Ectodermal cell (in vitro differentiated cells): ENCODE results near the gene LTBP1.

Experiments
- H3K27ac ChIP-seq: 2 replicates; pipeline ENCODE4 v1.7.0; 2013; ENCODE audit warnings: mild to moderate bottlenecking, low read depth, low read length; ENCODE audit not compliant: insufficient read depth, poor library complexity, severe bottlenecking
- H3K27me3 ChIP-seq: 2 replicates; pipeline ENCODE4 v1.7.0; 2013; ENCODE audit warnings: mild to moderate bottlenecking, low read length; ENCODE audit not compliant: insufficient read depth, control insufficient read depth, poor library complexity, severe bottlenecking
- H3K36me3 ChIP-seq: one replicate; pipeline ENCODE4 v1.7.0; 2013; ENCODE audit warnings: low read length; ENCODE audit not compliant: control insufficient read depth, insufficient read depth
- H3K4me1 ChIP-seq: one replicate; pipeline ENCODE4 v1.7.0; 2013; ENCODE audit warnings: low read length; ENCODE audit not compliant: control insufficient read depth, insufficient read depth
- H3K4me3 ChIP-seq: 2 replicates; pipeline ENCODE4 v1.7.0; 2013; ENCODE audit warnings: low read depth, low read length, control low read depth; ENCODE audit not compliant: insufficient read depth
- H3K9me3 ChIP-seq: 2 replicates; pipeline ENCODE4 v1.7.0; 2013; ENCODE audit warnings: mild to moderate bottlenecking, low read length, moderate library complexity; ENCODE audit not compliant: control insufficient read depth
- WGBS, 2 experiments: methylation state at CpG; one replicate each; pipeline ENCODE4 v1.1.7; 2013; ENCODE audit warnings: missing lambda C conversion rate in 2 of 2; 5-methylcytosine and 5-hydroxymethylcytosine counted together

LTBP1 gene

GRCh38 chr2:33086400-33087015 lies 139.8 kb downstream of the LTBP1 start:
- H3K27ac ChIP-seq = no peak overlapping the region
- H3K4me3 ChIP-seq = no peak overlapping the region
- H3K9me3 ChIP-seq = no peaks in the 10 kb centered on the region
- H3K27me3 ChIP-seq = no peaks in the 10 kb centered on the region
- H3K4me1 ChIP-seq = peaks cover 8% of the 10 kb centered on the region
- 93 to 98% methylated on average over 6 to 7 of the region's 9 CpGs for WGBS, 2 experiments
- H3K36me3 ChIP-seq = no peaks in the 10 kb centered on the region

GRCh38 chr2:33090553-33091134 lies 143.9 kb downstream of the LTBP1 start:
- H3K36me3 ChIP-seq = no peaks in the 10 kb centered on the region
- H3K27ac ChIP-seq = no peak overlapping the region
- H3K4me1 ChIP-seq = no peaks in the 10 kb centered on the region
- WGBS, 2 experiments = 86 to 93% methylated on average over 3 of the region's 4 CpGs
- no peaks in the 10 kb centered on the region for H3K9me3 ChIP-seq
- H3K4me3 ChIP-seq = no peak overlapping the region
- no peaks in the 10 kb centered on the region for H3K27me3 ChIP-seq

GRCh38 chr2:33091541-33092123 lies 144.9 kb downstream of the LTBP1 start:
- no peak overlapping the region for H3K4me3 ChIP-seq
- 93 to 96% methylated on average over 4 to 5 of the region's 5 CpGs for WGBS, 2 experiments
- no peak overlapping the region for H3K27ac ChIP-seq
- no peaks in the 10 kb centered on the region for H3K27me3 ChIP-seq
- H3K36me3 ChIP-seq = no peaks in the 10 kb centered on the region
- H3K4me1 ChIP-seq = no peaks in the 10 kb centered on the region
- H3K9me3 ChIP-seq = no peaks in the 10 kb centered on the region

- 93 to 99% methylated on average over 4 to 5 of the region's 6 CpGs for WGBS, 2 experiments
Observed at GRCh38 chr2:33093283-33093993, 146.7 kb downstream of the LTBP1 start.

GRCh38 chr2:33094303-33094702 lies 147.6 kb downstream of the LTBP1 start:
- Histone ChIP-seq H3K4me3 (no peak overlapping the region), H3K9me3 (no peaks in the 10 kb centered on the region), H3K36me3 (no peaks in the 10 kb centered on the region), H3K4me1 (no peaks in the 10 kb centered on the region), H3K27ac (no peak overlapping the region), H3K27me3 (no peaks in the 10 kb centered on the region)
- WGBS, 2 experiments = 91 to 100% methylated on average over 1 of the region's 1 CpG

More at GRCh38 chr2:33093283-33093993, 146.7 kb downstream of the LTBP1 start:
- Histone ChIP-seq H3K4me3 (no peak overlapping the region), H3K4me1 (no peaks in the 10 kb centered on the region), H3K27ac (no peak overlapping the region), H3K9me3 (no peaks in the 10 kb centered on the region), H3K27me3 (no peaks in the 10 kb centered on the region), H3K36me3 (no peaks in the 10 kb centered on the region)

GRCh38 chr2:33099989-33100388 lies 153.2 kb downstream of the LTBP1 start:
- 91 to 92% methylated on average over 4 of the region's 4 CpGs for WGBS, 2 experiments
- H3K4me3 ChIP-seq = no peak overlapping the region
- no peaks in the 10 kb centered on the region for H3K9me3 ChIP-seq
- H3K27me3 ChIP-seq = no peaks in the 10 kb centered on the region
- no peaks in the 10 kb centered on the region for H3K4me1 ChIP-seq
- H3K27ac ChIP-seq = no peak overlapping the region
- no peaks in the 10 kb centered on the region for H3K36me3 ChIP-seq

- Histone ChIP-seq H3K27me3 (no peaks in the 10 kb centered on the region), H3K27ac (no peak overlapping the region), H3K36me3 (no peaks in the 10 kb centered on the region), H3K4me3 (no peak overlapping the region), H3K4me1 (no peaks in the 10 kb centered on the region), H3K9me3 (no peaks in the 10 kb centered on the region)
Observed at GRCh38 chr2:33100921-33101320, 154.2 kb downstream of the LTBP1 start.

GRCh38 chr2:33104052-33104623 lies 157.4 kb downstream of the LTBP1 start:
- WGBS, 2 experiments = 86 to 92% methylated on average over 5 of the region's 5 CpGs
- Histone ChIP-seq H3K4me1 (no peaks in the 10 kb centered on the region), H3K9me3 (no peaks in the 10 kb centered on the region), H3K27me3 (no peaks in the 10 kb centered on the region), H3K36me3 (no peaks in the 10 kb centered on the region), H3K4me3 (no peak overlapping the region), H3K27ac (no peak overlapping the region)

- Histone ChIP-seq H3K27me3 (no peaks in the 10 kb centered on the region), H3K36me3 (no peaks in the 10 kb centered on the region), H3K4me3 (no peak overlapping the region), H3K4me1 (no peaks in the 10 kb centered on the region), H3K27ac (no peak overlapping the region), H3K9me3 (no peaks in the 10 kb centered on the region)
- WGBS, 2 experiments = 80 to 81% methylated on average over 3 to 4 of the region's 4 CpGs
Observed at GRCh38 chr2:33104726-33105125, 158.0 kb downstream of the LTBP1 start.

GRCh38 chr2:33106115-33106514 lies 159.4 kb downstream of the LTBP1 start:
- no peaks in the 10 kb centered on the region for H3K4me1 ChIP-seq
- H3K27ac ChIP-seq = no peak overlapping the region
- no peaks in the 10 kb centered on the region for H3K27me3 ChIP-seq
- H3K4me3 ChIP-seq = no peak overlapping the region
- no peaks in the 10 kb centered on the region for H3K9me3 ChIP-seq
- no peaks in the 10 kb centered on the region for H3K36me3 ChIP-seq
